ENCODE results near the gene ZNF385C.

ZNF385C gene

GRCh38 chr17:42034059-42034458 lies 64.2 kb downstream of the ZNF385C start:
- no peak for DNase-seq (ENCODE audit: low read depth)
- TF ChIP-seq CTCF (IDR thresholded peaks at IDR 0.05; ENCODE audit: control insufficient read depth, extremely low read depth, insufficient read depth): no peak
- no peak overlapping the region for H3K4me3 ChIP-seq (ENCODE audit: low read depth, low read length)

- DNase-seq (ENCODE audit: low read depth): no peak
- TF ChIP-seq CTCF (IDR thresholded peaks at IDR 0.05; ENCODE audit: control insufficient read depth, extremely low read depth, insufficient read depth): no peak
- no peak overlapping the region for H3K4me3 ChIP-seq (ENCODE audit: low read depth, low read length)
These were observed 66.7 kb downstream of the ZNF385C start for GRCh38 chr17:42031584-42031983.

DNA sequence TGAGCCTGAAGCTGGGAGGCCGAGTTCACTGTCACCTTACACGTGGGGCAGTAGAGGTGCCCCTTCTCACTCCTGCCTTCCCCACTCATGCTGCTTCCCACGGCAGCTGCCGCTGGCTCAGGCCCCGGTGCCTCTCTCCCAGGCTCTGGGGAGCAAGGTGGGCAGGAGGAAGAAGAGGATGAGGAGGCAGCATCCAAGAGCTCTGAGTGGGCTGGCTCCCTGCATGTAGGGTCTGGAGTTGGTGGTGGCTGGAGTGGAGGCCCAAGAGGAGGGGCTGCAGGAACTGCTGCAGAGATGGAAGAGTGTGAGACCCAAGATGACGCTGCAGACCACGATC lies 69.5 kb downstream of the ZNF385C start:
- H3K4me3 ChIP-seq (ENCODE audit: low read depth, low read length): no peak overlapping the region
- no peak for TF ChIP-seq CTCF (IDR thresholded peaks at IDR 0.05; ENCODE audit: control insufficient read depth, extremely low read depth, insufficient read depth)
- DNase-seq (ENCODE audit: low read depth): no peak

- no peak for DNase-seq (ENCODE audit: low read depth)
- TF ChIP-seq CTCF (IDR thresholded peaks at IDR 0.05; ENCODE audit: control insufficient read depth, extremely low read depth, insufficient read depth): peak; percentile 22; the same call in 1 of the 2 replicates
- no peak overlapping the region for H3K4me3 ChIP-seq (ENCODE audit: low read depth, low read length)
These were observed 70.1 kb downstream of the ZNF385C start for GRCh38 chr17:42027961-42028790.

DNA sequence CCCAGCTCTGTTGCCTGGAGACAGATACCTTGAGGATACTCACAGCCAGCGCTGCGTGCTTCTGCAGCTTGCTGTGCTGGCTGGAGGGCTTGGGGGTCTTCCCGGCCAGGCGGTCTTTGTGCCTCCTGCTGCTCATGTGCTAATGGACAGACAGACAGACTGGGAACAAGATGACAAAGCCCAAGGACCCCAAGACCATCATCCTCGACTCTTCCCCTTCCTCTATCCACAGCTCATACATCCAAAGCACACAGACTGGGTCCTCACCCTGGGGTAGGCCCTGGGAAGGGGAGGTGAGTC lies 70.7 kb downstream of the ZNF385C start:
- DNase-seq (ENCODE audit: low read depth): no peak
- no peak for TF ChIP-seq CTCF (IDR thresholded peaks at IDR 0.05; ENCODE audit: control insufficient read depth, extremely low read depth, insufficient read depth)
- no peak overlapping the region for H3K4me3 ChIP-seq (ENCODE audit: low read depth, low read length)

DNA sequence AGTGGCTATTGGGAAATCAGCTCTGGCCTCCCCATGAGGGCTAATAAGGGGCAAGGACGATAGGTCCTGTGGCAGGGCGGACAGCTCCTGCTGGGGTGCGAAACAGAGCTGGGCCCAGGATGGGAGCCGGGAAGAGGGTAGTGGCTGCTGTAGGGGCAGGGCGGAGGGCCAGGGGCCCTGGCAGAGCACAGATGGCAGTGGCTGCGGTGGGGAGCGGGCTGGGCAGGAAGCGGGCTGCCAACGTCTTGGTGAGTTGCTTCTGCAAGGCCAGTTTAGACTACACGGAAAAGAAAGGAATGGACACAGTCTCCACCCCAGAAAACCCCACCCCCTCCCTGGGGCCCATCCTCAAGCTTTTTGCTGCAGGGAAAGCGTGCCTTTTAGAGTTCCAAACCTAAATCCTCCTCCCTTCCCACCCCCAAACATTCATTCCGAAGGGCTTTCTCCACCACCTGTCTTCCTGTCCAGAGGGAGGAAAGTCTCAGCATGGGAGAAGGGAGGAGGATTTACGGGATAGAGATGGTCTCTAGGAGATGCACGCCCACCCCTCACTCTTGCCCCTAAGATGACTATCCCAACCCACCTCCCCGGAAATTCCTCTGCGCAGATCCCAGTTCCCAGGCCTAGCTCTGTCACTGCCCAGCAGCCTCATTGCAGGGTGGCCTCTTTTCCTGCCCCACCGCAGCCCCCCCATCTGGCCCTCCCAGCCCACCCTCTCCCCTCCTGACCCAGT lies 71.2 kb downstream of the ZNF385C start:
- no peak for DNase-seq (ENCODE audit: low read depth)
- no peak overlapping the region for H3K4me3 ChIP-seq (ENCODE audit: low read depth, low read length)
- no peak for TF ChIP-seq CTCF (IDR thresholded peaks at IDR 0.05; ENCODE audit: control insufficient read depth, extremely low read depth, insufficient read depth)

All from LNCaP clone FGC (cell line).